GM12892 (cell line): ENCODE measurements around the gene LHFPL6.

Source experiments
- POLR2A ChIP-seq: IDR thresholded peaks from 2 replicates; pipeline ENCODE4 v1.6.1; 2011; ENCODE audit warnings: low read depth, low read length, control low read depth
- POLR2AphosphoS5 ChIP-seq: IDR thresholded peaks from 2 replicates; pipeline ENCODE4 v1.6.1; 2011; ENCODE audit warnings: low read depth, low read length, control low read depth

DNA sequence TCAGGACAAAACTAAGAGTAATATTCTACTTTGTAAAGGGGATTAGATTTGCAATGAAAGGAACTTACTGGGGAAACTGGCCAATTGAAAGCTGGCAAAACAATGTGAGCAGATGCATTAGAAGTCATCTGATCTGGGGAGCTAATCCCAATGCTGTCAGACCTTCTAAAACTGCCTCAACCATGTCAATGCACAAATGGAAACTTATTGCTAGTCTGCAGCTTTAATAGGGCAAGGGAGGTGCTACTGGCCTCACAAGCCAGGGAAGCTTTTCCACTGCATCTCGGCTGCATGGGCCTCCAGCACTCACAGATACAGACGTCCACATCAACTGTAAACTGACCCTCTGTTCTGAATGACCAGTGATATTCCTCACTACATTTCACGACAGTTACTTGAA, 154.2 kb downstream of the LHFPL6 start:
- TF ChIP-seq POLR2A (no peak), POLR2AphosphoS5 (no peak)
